ENCODE data around the gene WDR44. TPM values are rescaled to one million over a fixed set of nuclear protein-coding genes. Genes with fewer than 3 reads are reported as not detected.

The WDR44 gene
- total and polyA plus RNA-seq, 2 of the 13 experiments (the other 11 are each of a cell fraction or from before 2014, with no cell fraction given): 2.2 to 4.3 TPM

- TF ChIP-seq, protein P1, sequence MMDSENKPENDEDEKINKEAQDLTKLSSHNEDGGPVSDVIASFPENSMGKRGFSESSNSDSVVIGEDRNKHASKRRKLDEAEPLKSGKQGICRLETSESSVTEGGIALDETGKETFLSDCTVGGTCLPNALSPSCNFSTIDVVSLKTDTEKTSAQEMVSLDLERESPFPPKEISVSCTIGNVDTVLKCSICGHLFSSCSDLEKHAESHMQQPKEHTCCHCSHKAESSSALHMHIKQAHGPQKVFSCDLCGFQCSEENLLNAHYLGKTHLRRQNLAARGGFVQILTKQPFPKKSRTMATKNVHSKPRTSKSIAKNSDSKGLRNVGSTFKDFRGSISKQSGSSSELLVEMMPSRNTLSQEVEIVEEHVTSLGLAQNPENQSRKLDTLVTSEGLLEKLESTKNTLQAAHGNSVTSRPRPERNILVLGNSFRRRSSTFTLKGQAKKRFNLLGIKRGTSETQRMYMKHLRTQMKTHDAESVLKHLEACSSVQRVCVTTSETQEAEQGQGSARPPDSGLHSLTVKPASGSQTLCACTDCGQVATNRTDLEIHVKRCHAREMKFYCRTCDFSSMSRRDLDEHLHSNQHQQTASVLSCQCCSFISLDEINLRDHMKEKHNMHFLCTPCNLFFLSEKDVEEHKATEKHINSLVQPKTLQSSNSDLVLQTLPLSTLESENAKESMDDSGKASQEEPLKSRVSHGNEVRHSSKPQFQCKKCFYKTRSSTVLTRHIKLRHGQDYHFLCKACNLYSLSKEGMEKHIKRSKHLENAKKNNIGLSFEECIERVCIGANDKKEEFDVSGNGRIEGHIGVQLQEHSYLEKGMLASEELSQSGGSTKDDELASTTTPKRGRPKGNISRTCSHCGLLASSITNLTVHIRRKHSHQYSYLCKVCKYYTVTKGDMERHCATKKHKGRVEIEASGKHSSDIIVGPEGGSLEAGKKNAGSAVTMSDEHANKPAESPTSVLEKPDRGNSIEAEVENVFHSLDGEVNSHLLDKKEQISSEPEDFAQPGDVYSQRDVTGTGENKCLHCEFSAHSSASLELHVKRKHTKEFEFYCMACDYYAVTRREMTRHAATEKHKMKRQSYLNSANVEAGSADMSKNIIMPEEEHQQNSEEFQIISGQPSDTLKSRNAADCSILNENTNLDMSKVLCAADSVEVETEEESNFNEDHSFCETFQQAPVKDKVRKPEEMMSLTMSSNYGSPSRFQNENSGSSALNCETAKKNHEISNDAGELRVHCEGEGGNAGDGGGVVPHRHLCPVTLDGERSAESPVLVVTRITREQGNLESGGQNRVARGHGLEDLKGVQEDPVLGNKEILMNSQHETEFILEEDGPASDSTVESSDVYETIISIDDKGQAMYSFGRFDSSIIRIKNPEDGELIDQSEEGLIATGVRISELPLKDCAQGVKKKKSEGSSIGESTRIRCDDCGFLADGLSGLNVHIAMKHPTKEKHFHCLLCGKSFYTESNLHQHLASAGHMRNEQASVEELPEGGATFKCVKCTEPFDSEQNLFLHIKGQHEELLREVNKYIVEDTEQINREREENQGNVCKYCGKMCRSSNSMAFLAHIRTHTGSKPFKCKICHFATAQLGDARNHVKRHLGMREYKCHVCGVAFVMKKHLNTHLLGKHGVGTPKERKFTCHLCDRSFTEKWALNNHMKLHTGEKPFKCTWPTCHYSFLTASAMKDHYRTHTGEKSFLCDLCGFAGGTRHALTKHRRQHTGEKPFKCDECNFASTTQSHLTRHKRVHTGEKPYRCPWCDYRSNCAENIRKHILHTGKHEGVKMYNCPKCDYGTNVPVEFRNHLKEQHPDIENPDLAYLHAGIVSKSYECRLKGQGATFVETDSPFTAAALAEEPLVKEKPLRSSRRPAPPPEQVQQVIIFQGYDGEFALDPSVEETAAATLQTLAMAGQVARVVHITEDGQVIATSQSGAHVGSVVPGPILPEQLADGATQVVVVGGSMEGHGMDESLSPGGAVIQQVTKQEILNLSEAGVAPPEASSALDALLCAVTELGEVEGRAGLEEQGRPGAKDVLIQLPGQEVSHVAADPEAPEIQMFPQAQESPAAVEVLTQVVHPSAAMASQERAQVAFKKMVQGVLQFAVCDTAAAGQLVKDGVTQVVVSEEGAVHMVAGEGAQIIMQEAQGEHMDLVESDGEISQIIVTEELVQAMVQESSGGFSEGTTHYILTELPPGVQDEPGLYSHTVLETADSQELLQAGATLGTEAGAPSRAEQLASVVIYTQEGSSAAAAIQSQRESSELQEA (CRISPR knock-in tag; IDR thresholded peaks at IDR 0.05; ENCODE audit: not compliant biosample characterization): no peak
- TF ChIP-seq LCORL (IDR thresholded peaks at IDR 0.05) (no peak), LCORL (CRISPR knock-in tag; IDR thresholded peaks at IDR 0.05) (no peak), NKX3-1 (CRISPR knock-in tag; IDR thresholded peaks at IDR 0.05) (no peak), SALL1 (CRISPR knock-in tag; IDR thresholded peaks at IDR 0.05) (peak; percentile 32), YEATS2 (CRISPR knock-in tag; IDR thresholded peaks at IDR 0.05; ENCODE audit: borderline replicate concordance) (no peak), ZMYM3 (CRISPR knock-in tag; IDR thresholded peaks at IDR 0.05) (no peak), ZNF382 (CRISPR knock-in tag; IDR thresholded peaks at IDR 0.05; ENCODE audit: borderline replicate concordance) (no peak), ZNF101 (CRISPR knock-in tag; IDR thresholded peaks at IDR 0.05; ENCODE audit: borderline replicate concordance, low read depth) (no peak), NFE2L2 (IDR thresholded peaks at IDR 0.05; ENCODE audit: low read length) (no peak), RFXAP (CRISPR knock-in tag; IDR thresholded peaks at IDR 0.05; ENCODE audit: borderline replicate concordance) (no peak), THAP7 (CRISPR knock-in tag; IDR thresholded peaks at IDR 0.05) (no peak), SMYD3 (CRISPR knock-in tag; IDR thresholded peaks at IDR 0.05) (no peak)
- TF ChIP-seq, protein P2, sequence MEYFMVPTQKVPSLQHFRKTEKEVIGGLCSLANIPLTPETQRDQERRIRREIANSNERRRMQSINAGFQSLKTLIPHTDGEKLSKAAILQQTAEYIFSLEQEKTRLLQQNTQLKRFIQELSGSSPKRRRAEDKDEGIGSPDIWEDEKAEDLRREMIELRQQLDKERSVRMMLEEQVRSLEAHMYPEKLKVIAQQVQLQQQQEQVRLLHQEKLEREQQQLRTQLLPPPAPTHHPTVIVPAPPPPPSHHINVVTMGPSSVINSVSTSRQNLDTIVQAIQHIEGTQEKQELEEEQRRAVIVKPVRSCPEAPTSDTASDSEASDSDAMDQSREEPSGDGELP (IDR thresholded peaks at IDR 0.05; ENCODE audit: borderline replicate concordance, low read depth): peak; percentile 50; the same call in 1 of the 2 replicates
- TF ChIP-seq, protein P3, sequence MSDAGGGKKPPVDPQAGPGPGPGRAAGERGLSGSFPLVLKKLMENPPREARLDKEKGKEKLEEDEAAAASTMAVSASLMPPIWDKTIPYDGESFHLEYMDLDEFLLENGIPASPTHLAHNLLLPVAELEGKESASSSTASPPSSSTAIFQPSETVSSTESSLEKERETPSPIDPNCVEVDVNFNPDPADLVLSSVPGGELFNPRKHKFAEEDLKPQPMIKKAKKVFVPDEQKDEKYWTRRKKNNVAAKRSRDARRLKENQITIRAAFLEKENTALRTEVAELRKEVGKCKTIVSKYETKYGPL (CRISPR knock-in tag; IDR thresholded peaks at IDR 0.05): no peak
- TF ChIP-seq, protein P4, sequence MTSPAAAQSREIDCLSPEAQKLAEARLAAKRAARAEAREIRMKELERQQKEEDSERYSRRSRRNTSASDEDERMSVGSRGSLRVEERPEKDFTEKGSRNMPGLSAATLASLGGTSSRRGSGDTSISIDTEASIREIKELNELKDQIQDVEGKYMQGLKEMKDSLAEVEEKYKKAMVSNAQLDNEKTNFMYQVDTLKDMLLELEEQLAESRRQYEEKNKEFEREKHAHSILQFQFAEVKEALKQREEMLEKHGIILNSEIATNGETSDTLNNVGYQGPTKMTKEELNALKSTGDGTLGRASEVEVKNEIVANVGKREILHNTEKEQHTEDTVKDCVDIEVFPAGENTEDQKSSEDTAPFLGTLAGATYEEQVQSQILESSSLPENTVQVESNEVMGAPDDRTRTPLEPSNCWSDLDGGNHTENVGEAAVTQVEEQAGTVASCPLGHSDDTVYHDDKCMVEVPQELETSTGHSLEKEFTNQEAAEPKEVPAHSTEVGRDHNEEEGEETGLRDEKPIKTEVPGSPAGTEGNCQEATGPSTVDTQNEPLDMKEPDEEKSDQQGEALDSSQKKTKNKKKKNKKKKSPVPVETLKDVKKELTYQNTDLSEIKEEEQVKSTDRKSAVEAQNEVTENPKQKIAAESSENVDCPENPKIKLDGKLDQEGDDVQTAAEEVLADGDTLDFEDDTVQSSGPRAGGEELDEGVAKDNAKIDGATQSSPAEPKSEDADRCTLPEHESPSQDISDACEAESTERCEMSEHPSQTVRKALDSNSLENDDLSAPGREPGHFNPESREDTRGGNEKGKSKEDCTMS (CRISPR knock-in tag; conservative IDR thresholded peaks at IDR 0.05): no peak
Observed at GRCh38 chrX:118345464-118346257, at the start of gene WDR44 (continued).

All from HepG2 (cell line).